ENCODE measurements around the gene GPC6.
"Not testable (repeated sequence)": the region's sequence is repeated elsewhere in the genome, so short reads cannot be mapped to it uniquely, and the experiment has no call there.

GPC6 gene

GRCh38 chr13:93477238-93477637, 250.6 kb downstream of the GPC6 start:
- TF ChIP-seq ZNF391 (tag by site-specific recombination; IDR thresholded peaks at IDR 0.05; ENCODE audit: borderline replicate concordance, low read depth) (no peak), ZNF837 (tag by site-specific recombination; IDR thresholded peaks at IDR 0.05) (no peak), SP7 (tag by site-specific recombination; IDR thresholded peaks at IDR 0.05) (no peak), ZNF596 (tag by site-specific recombination; IDR thresholded peaks at IDR 0.05) (no peak), ZBTB6 (tag by site-specific recombination; IDR thresholded peaks at IDR 0.05) (peak; percentile 54; the same call in 1 of the 2 replicates), SCRT2 (tag by site-specific recombination; IDR thresholded peaks at IDR 0.05) (no peak), ZNF155 (tag by site-specific recombination; IDR thresholded peaks at IDR 0.05) (no peak)
- H3K9me3 ChIP-seq (ENCODE audit: control insufficient read depth, insufficient read depth, low read depth, low read length), result no peaks in the 10 kb centered on the region
- POLR2A ChIA-PET, result no interaction called here
- no peaks in the 10 kb centered on the region for H3K4me1 ChIP-seq (ENCODE audit: control insufficient read depth, insufficient read depth, low read length)
- no peaks in the 10 kb centered on the region for H3K36me3 ChIP-seq (ENCODE audit: control insufficient read depth in 2 of 2, insufficient read depth in 1 of 2, low read length in 2 of 2)
- no peak overlapping the region for H3K4me3 ChIP-seq (ENCODE audit: low read depth, low read length)
- CTCF ChIA-PET, result interaction anchor here (0.7 kb wide), 1 partner anchor 22 kb away, joined by 4 read pairs; no protein-coding TSS in a partner anchor
- H3K27ac ChIP-seq (ENCODE audit: extremely low read depth, low read depth, low read length), result no peak overlapping the region

- CTCF ChIA-PET, result interaction anchor here (0.7 kb wide), 1 partner anchor 33 kb away, joined by 3 read pairs; no protein-coding TSS in a partner anchor
- Histone ChIP-seq H3K4me1 (ENCODE audit: control insufficient read depth, insufficient read depth, low read length) (no peaks in the 10 kb centered on the region), H3K9me3 (ENCODE audit: control insufficient read depth, insufficient read depth, low read depth, low read length) (no peaks in the 10 kb centered on the region), H3K36me3 (ENCODE audit: control insufficient read depth in 2 of 2, insufficient read depth in 1 of 2, low read length in 2 of 2) (no peaks in the 10 kb centered on the region), H3K4me3 (ENCODE audit: low read depth, low read length) (no peak overlapping the region), H3K27ac (ENCODE audit: extremely low read depth, low read depth, low read length) (no peak overlapping the region)
- POLR2A ChIA-PET, result no interaction called here
- no peak for TF ChIP-seq ZNF621 (tag by site-specific recombination; IDR thresholded peaks at IDR 0.05)
- TF ChIP-seq HOXC10 (CRISPR knock-in tag; IDR thresholded peaks at IDR 0.05), result no peak
- no peak for TF ChIP-seq OVOL3 (tag by site-specific recombination; IDR thresholded peaks at IDR 0.05)
- no peak for TF ChIP-seq ZNF518A (tag by site-specific recombination; conservative IDR thresholded peaks at IDR 0.05; ENCODE audit: low read depth)
- peak; percentile 37; the same call in 1 of the 2 replicates for TF ChIP-seq TRIM28 (IDR thresholded peaks at IDR 0.05; ENCODE audit: borderline replicate concordance, low read length)
- no peak for TF ChIP-seq ZNF561 (tag by site-specific recombination; IDR thresholded peaks at IDR 0.05; ENCODE audit: borderline replicate concordance)
- TF ChIP-seq ZNF843 (tag by site-specific recombination; IDR thresholded peaks at IDR 0.05), result no peak
- no peak for TF ChIP-seq ZBTB6 (tag by site-specific recombination; IDR thresholded peaks at IDR 0.05)
Observed at GRCh38 chr13:93480553-93481106, 254.0 kb downstream of the GPC6 start.

- H3K4me3 ChIP-seq (ENCODE audit: low read depth, low read length), result not testable (repeated sequence)
- TF ChIP-seq KLF9 (tag by site-specific recombination; IDR thresholded peaks at IDR 0.05; ENCODE audit: low read depth) (peak; percentile 51; the same call in 1 of the 2 replicates), ZIC2 (tag by site-specific recombination; IDR thresholded peaks at IDR 0.05) (peak; percentile 22; the same call in 1 of the 2 replicates), WT1 (tag by site-specific recombination; IDR thresholded peaks at IDR 0.05) (0 out of 2 replicates have a peak, but pooled peaks have one; percentile 9), ZBTB26 (tag by site-specific recombination; optimal IDR thresholded peaks at IDR 0.05) (peak; percentile 43), EGR2 (tag by site-specific recombination; IDR thresholded peaks at IDR 0.05; ENCODE audit: low read depth) (peak; percentile 78), ZSCAN30 (tag by site-specific recombination; IDR thresholded peaks at IDR 0.05) (peak; percentile 41; the same call in 1 of the 2 replicates), SP2 (tag by site-specific recombination; IDR thresholded peaks at IDR 0.05) (0 out of 2 replicates have a peak, but pooled peaks have one; percentile 4), KLF17 (tag by site-specific recombination; IDR thresholded peaks at IDR 0.05) (0 out of 2 replicates have a peak, but pooled peaks have one; percentile 41), ZBTB48 (tag by site-specific recombination; IDR thresholded peaks at IDR 0.05) (peak; percentile 77; the same call in 1 of the 2 replicates)
Observed at GRCh38 chr13:93496117-93496516, 269.5 kb downstream of the GPC6 start.

More at GRCh38 chr13:93496117-93496516, 269.5 kb downstream of the GPC6 start:
- H3K27ac ChIP-seq (ENCODE audit: extremely low read depth, low read depth, low read length); H3K36me3 ChIP-seq (ENCODE audit: control insufficient read depth in 2 of 2, insufficient read depth in 1 of 2, low read length in 2 of 2); H3K9me3 ChIP-seq (ENCODE audit: control insufficient read depth, insufficient read depth, low read depth, low read length); CTCF ChIA-PET; POLR2A ChIA-PET; H3K4me1 ChIP-seq (ENCODE audit: control insufficient read depth, insufficient read depth, low read length): not testable (repeated sequence)
